ENCODE data around the gene SYT8.
"Not testable (repeated sequence)": the region's sequence is repeated elsewhere in the genome, so short reads cannot be mapped to it uniquely, and the experiment has no call there.

Gene SYT8

GRCh38 chr11:1862588-1863351 lies 28.0 kb downstream of the SYT8 start:
- DNase-seq, result no peak

GRCh38 chr11:1863352-1864216 lies 28.8 kb downstream of the SYT8 start:
- no peak for DNase-seq

- no peak for DNase-seq
Observed at GRCh38 chr11:1864231-1864630, 29.4 kb downstream of the SYT8 start.

- DNase-seq, result no peak
Observed at GRCh38 chr11:1864831-1865665, 30.3 kb downstream of the SYT8 start.

GRCh38 chr11:1866226-1866625 lies 31.4 kb downstream of the SYT8 start:
- DNase-seq, result no peak

- no peak for DNase-seq
Observed at GRCh38 chr11:1866776-1867175, 32.0 kb downstream of the SYT8 start.

GRCh38 chr11:1867381-1867780 lies 32.6 kb downstream of the SYT8 start:
- no peak for DNase-seq

- no peak for DNase-seq
Observed at GRCh38 chr11:1868056-1868635, 33.4 kb downstream of the SYT8 start.

- DNase-seq, result no peak
Observed at GRCh38 chr11:1868636-1869291, 34.0 kb downstream of the SYT8 start.

GRCh38 chr11:1869427-1870325 lies 34.9 kb downstream of the SYT8 start:
- DNase-seq, result no peak

GRCh38 chr11:1870326-1870696 lies 35.5 kb downstream of the SYT8 start:
- no peak for DNase-seq

- no peak for DNase-seq
Observed at GRCh38 chr11:1870721-1871466, 36.1 kb downstream of the SYT8 start.

- DNase-seq, result no peak
Observed at GRCh38 chr11:1871531-1871930, 36.7 kb downstream of the SYT8 start.

- DNase-seq, result no peak
Observed at GRCh38 chr11:1872267-1872985, 37.6 kb downstream of the SYT8 start.

GRCh38 chr11:1873048-1873812 lies 38.4 kb downstream of the SYT8 start:
- no peak for DNase-seq

- not testable (repeated sequence) for DNase-seq
Observed at GRCh38 chr11:1873813-1874150, 39.0 kb downstream of the SYT8 start.

- not testable (repeated sequence) for DNase-seq
Observed at GRCh38 chr11:1874441-1875092, 39.8 kb downstream of the SYT8 start.

GRCh38 chr11:1875093-1875850 lies 40.5 kb downstream of the SYT8 start:
- no peak for DNase-seq
